HEK293T (cell line): ENCODE results near the gene MBOAT1.

Experiments used
- ARNT ChIP-seq: fragments of 450-650 bp; IDR thresholded peaks from 2 replicates; pipeline ENCODE4 v1.6.1; 2017; ENCODE audit warnings: mild to moderate bottlenecking
- BHLHE40 ChIP-seq: fragments of 450-650 bp; IDR thresholded peaks from 2 replicates; pipeline ENCODE4 v1.6.1; 2016; ENCODE audit warnings: mild to moderate bottlenecking, moderate library complexity, borderline replicate concordance
- FOXK2 ChIP-seq: fragments of 450-650 bp; IDR thresholded peaks from 2 replicates; pipeline ENCODE4 v1.6.1; 2016; ENCODE audit warnings: mild to moderate bottlenecking
- FOXM1 ChIP-seq: fragments of 450-650 bp; IDR thresholded peaks from 2 replicates; pipeline ENCODE4 v1.6.1; 2017; ENCODE audit warnings: mild to moderate bottlenecking, borderline replicate concordance
- L3MBTL2 ChIP-seq: fragments of 450-650 bp; conservative IDR thresholded peaks from 2 replicates; pipeline ENCODE4 v1.6.1; 2016; ENCODE audit warnings: mild to moderate bottlenecking
- LEF1 ChIP-seq: fragments of 450-650 bp; IDR thresholded peaks from 2 replicates; pipeline ENCODE4 v1.6.1; 2017; ENCODE audit warnings: mild to moderate bottlenecking, borderline replicate concordance
- NFRKB ChIP-seq: fragments of 450-650 bp; IDR thresholded peaks from 2 replicates; pipeline ENCODE4 v1.6.1; 2016; ENCODE audit warnings: mild to moderate bottlenecking, moderate library complexity
- PKNOX1 ChIP-seq: fragments of 450-650 bp; IDR thresholded peaks from 2 replicates; pipeline ENCODE4 v1.6.1; 2016
- SP1 ChIP-seq: fragments of 450-650 bp; IDR thresholded peaks from 2 replicates; pipeline ENCODE4 v1.6.1; 2017

GRCh38 chr6:20175810-20176410, 36.4 kb downstream of the MBOAT1 start:
- TF ChIP-seq BHLHE40 (no peak), NFRKB (no peak), FOXM1 (no peak), L3MBTL2 (no peak), SP1 (no peak), LEF1 (no peak), ARNT (no peak), FOXK2 (no peak), PKNOX1 (no peak)
